Measurements from ENCODE around the gene ZNF81.
"Not testable (repeated sequence)": the region's sequence is repeated elsewhere in the genome, so short reads cannot be mapped to it uniquely, and the experiment has no call there.

ZNF81 gene

DNA sequence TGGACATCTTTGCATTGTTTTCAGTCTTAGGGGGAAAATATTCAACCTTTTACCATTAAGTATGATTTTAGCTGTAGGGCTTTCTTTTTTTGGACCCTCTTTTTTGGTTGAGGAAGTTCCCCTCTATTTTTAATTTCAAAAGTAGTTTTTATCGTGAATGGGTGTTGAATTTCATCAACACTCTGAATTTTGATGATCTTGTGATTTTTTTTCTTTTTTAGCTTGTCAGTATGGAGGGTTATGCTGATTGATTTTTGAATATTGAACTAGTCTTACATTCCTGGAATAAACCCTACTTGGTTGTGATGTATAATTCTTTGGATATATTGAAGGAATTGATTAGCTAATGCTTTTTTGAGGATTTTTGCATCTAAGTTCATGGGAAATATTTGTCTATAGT, 1.7 kb downstream of the ZNF81 start:
- DNase-seq = no peak
- Histone ChIP-seq H3K27me3 (replicated peaks) (no peaks in the 10 kb centered on the region), H3K36me3 (replicated peaks) (no peaks in the 10 kb centered on the region), H3K27ac (no peak overlapping the region), H3K4me3 (ENCODE audit: low read depth, low read length) (no peak overlapping the region)
- TF ChIP-seq, protein P1, sequence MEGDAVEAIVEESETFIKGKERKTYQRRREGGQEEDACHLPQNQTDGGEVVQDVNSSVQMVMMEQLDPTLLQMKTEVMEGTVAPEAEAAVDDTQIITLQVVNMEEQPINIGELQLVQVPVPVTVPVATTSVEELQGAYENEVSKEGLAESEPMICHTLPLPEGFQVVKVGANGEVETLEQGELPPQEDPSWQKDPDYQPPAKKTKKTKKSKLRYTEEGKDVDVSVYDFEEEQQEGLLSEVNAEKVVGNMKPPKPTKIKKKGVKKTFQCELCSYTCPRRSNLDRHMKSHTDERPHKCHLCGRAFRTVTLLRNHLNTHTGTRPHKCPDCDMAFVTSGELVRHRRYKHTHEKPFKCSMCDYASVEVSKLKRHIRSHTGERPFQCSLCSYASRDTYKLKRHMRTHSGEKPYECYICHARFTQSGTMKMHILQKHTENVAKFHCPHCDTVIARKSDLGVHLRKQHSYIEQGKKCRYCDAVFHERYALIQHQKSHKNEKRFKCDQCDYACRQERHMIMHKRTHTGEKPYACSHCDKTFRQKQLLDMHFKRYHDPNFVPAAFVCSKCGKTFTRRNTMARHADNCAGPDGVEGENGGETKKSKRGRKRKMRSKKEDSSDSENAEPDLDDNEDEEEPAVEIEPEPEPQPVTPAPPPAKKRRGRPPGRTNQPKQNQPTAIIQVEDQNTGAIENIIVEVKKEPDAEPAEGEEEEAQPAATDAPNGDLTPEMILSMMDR (IDR thresholded peaks at IDR 0.05; ENCODE audit: low read depth, low read length, missing control alignments) = no peak
- in situ Hi-C loops (cut with HindIII; ENCODE audit: low pct_ligation_motif_present, low sequenced_read_pairs) = no loop called here

DNA sequence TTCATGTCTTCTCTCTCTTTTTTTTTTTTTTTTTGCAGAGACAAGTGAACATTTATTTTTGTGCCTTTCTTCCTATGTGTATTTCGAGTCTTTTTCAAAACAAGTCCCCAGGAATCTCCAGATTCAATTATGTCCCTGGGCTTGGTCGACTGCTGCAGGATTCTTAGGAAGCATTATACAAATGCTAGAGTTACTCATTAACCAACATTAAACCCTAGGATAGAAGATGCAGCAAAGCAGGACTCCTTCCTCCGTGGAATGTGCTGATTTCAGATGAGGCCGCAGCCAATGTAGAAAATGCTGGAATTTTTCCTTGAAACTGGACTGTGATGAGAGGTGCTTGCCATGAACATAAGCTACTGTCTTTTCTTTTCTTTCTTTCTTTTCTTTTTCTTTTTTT, 3.4 kb downstream of the ZNF81 start:
- H3K27me3 ChIP-seq (replicated peaks) = no peaks in the 10 kb centered on the region
- TF ChIP-seq, protein P1 (IDR thresholded peaks at IDR 0.05; ENCODE audit: low read depth, low read length, missing control alignments) = no peak
- in situ Hi-C loops (cut with HindIII; ENCODE audit: low pct_ligation_motif_present, low sequenced_read_pairs) = no loop called here
- no peak overlapping the region for H3K4me3 ChIP-seq (ENCODE audit: low read depth, low read length)
- no peaks in the 10 kb centered on the region for H3K36me3 ChIP-seq (replicated peaks)
- H3K27ac ChIP-seq = no peak overlapping the region
- DNase-seq = no peak

DNA sequence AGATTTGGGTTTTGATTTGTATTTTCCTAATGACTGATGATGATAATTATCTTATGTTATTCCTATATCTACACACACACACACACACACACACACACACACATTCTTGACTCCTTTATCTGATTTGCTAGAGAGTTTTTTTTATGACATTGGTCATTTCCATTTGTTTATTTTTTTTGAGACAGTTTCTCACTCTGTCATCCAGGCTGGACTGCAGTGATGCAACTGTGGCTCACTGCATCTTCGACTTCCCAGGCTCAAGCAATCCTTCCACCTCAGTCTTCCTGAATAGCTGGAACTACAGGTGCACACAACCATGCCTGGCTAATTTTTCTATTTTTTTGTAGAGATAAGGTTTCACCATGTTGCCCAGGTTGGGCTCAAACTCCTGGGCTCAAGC, 6.7 kb downstream of the ZNF81 start:
- DNase-seq = no peak
- H3K27ac ChIP-seq = no peak overlapping the region
- H3K36me3 ChIP-seq (replicated peaks) = no peaks in the 10 kb centered on the region
- TF ChIP-seq, protein P1 (IDR thresholded peaks at IDR 0.05; ENCODE audit: low read depth, low read length, missing control alignments) = no peak
- H3K4me3 ChIP-seq (ENCODE audit: low read depth, low read length) = no peak overlapping the region
- no peaks in the 10 kb centered on the region for H3K27me3 ChIP-seq (replicated peaks)
- in situ Hi-C loops (cut with HindIII; ENCODE audit: low pct_ligation_motif_present, low sequenced_read_pairs) = no loop called here

DNA sequence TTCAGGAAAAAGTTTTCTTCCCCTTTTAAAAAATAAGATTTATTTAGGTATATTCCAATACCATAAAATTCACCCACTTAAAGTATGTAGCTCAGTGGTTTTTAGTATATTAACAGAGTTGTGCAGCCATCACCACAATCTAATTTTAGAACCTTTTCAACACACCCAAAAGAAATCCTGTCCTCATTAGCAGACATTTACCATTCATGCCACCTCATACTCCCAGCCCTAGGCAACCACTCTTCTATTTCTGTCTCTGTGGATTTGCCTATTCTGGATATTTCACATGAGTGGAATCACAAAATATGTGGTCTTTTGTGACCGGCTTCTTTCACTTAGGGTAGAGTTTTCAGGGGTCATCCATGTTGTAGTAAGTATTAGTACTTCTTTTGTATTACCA, 7.4 kb downstream of the ZNF81 start:
- TF ChIP-seq, protein P1 (IDR thresholded peaks at IDR 0.05; ENCODE audit: low read depth, low read length, missing control alignments) = no peak
- no peaks in the 10 kb centered on the region for H3K27me3 ChIP-seq (replicated peaks)
- DNase-seq = no peak
- no peak overlapping the region for H3K4me3 ChIP-seq (ENCODE audit: low read depth, low read length)
- in situ Hi-C loops (cut with HindIII; ENCODE audit: low pct_ligation_motif_present, low sequenced_read_pairs) = no loop called here
- no peaks in the 10 kb centered on the region for H3K36me3 ChIP-seq (replicated peaks)
- H3K27ac ChIP-seq = no peak overlapping the region

DNA sequence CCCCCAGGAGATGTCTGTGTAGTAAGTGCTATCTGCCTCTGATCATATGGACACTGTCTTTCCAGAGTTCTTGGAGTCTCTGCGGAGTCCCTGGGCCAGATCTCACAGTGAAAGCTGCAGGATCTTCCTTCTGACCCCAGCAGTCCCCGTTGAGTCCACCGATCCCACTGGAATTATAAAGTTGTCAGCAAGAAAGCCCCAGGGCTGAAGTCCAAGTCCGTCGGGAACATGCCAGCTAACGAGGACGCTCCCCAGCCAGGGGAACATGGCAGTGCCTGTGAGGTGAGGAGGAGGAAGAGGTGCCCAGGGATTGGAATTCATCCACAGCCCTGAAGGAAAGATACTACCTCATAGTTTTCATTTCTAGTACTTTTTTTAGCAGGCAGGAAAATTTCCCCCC, 9.3 kb downstream of the ZNF81 start:
- H3K27me3 ChIP-seq (replicated peaks) = no peaks in the 10 kb centered on the region
- in situ Hi-C loops (cut with HindIII; ENCODE audit: low pct_ligation_motif_present, low sequenced_read_pairs) = no loop called here
- TF ChIP-seq, protein P1 (IDR thresholded peaks at IDR 0.05; ENCODE audit: low read depth, low read length, missing control alignments) = no peak

DNA sequence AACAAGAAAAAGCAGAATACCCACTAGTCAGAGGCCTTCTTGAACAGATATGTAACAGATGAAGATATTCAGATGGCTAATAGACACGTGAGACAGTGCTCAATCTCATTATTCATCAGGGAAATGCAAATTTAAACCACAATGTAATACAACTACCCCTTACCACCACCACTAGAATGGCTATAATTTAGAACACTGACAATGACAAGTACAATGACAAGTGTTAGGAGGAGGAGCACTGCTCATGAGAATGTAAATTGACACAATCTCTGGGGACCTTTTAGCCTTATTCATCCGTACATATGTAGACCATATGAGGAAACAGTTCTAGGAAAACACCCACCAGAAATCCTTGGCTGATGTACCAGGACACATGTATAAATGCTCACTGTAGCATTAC, 13.1 kb downstream of the ZNF81 start:
- Histone ChIP-seq H3K4me3 (ENCODE audit: low read depth, low read length) (no peak overlapping the region), H3K27ac (no peak overlapping the region), H3K36me3 (replicated peaks) (no peaks in the 10 kb centered on the region), H3K27me3 (replicated peaks) (no peaks in the 10 kb centered on the region)
- TF ChIP-seq, protein P1 (IDR thresholded peaks at IDR 0.05; ENCODE audit: low read depth, low read length, missing control alignments) = no peak
- in situ Hi-C loops (cut with HindIII; ENCODE audit: low pct_ligation_motif_present, low sequenced_read_pairs) = no loop called here
- DNase-seq = no peak

More for the DNA sequence above, 9.3 kb downstream of the ZNF81 start:
- Histone ChIP-seq H3K36me3 (replicated peaks) (no peaks in the 10 kb centered on the region), H3K4me3 (ENCODE audit: low read depth, low read length) (no peak overlapping the region), H3K27ac (no peak overlapping the region)
- DNase-seq = no peak

DNA sequence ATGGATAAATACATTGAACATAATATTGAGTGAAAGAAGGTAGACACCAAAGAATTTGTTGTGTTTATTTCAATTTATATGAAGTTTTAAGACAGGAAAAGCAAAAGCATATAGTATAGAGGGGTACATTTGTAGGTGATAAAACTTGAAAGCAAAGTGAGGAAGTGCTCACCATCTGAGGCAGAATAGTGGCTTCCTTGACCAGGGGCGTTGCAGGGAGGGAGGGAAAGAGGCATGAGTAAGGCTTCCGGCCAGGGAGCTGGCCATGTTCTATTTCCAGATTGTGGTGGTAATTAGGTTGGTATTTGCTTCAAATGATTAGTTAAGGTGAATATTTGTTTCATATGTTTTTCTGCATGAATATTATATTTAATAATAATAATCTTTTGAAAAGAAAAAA, 13.7 kb downstream of the ZNF81 start:
- in situ Hi-C loops (cut with HindIII; ENCODE audit: low pct_ligation_motif_present, low sequenced_read_pairs); H3K4me3 ChIP-seq (ENCODE audit: low read depth, low read length); DNase-seq; H3K27me3 ChIP-seq (replicated peaks); H3K36me3 ChIP-seq (replicated peaks); H3K27ac ChIP-seq: not testable (repeated sequence)
